DOHH2 (cell line): ENCODE measurements around the gene JDP2.

Experiments
- H3F3A ChIP-seq: fragments of 200-600 bp; sonication (generic), shearing (Covaris generic); 2 replicates; pipeline ENCODE4 v1.6.0; 2016; ENCODE audit warnings: antibody characterized with exemption, mild to moderate bottlenecking; ENCODE audit not compliant: control insufficient read depth, insufficient read depth
- H3K27ac ChIP-seq: fragments of 200-600 bp; sonication (generic); 2 replicates; pipeline ENCODE4 v1.5.1; 2014; ENCODE audit warnings: low read depth, mild to moderate bottlenecking, low read length, moderate library complexity
- H3K27me3 ChIP-seq: fragments of 200-600 bp; sonication (generic); 2 replicates; pipeline ENCODE4 v1.6.1; 2014; ENCODE audit warnings: mild to moderate bottlenecking, low read length, mixed read lengths; ENCODE audit not compliant: control insufficient read depth
- H3K36me3 ChIP-seq: fragments of 200-600 bp; sonication (generic); 2 replicates; pipeline ENCODE4 v1.6.1; 2014; ENCODE audit warnings: mild to moderate bottlenecking, low read length, moderate library complexity, mixed read lengths; ENCODE audit not compliant: control insufficient read depth
- H3K4me1 ChIP-seq: fragments of 200-600 bp; sonication (generic); 2 replicates; pipeline ENCODE4 v1.6.1; 2014; ENCODE audit warnings: mild to moderate bottlenecking, low read length, mixed read lengths; ENCODE audit not compliant: control insufficient read depth
- H3K4me2 ChIP-seq: fragments of 200-600 bp; sonication (generic); 2 replicates; pipeline ENCODE4 v1.6.0; 2014; ENCODE audit warnings: mild to moderate bottlenecking, low read length, moderate library complexity
- H3K4me3 ChIP-seq: fragments of 200-600 bp; sonication (generic); 2 replicates; pipeline ENCODE4 v1.5.1; 2014; ENCODE audit warnings: mild to moderate bottlenecking, low read length, mixed read lengths
- H3K79me2 ChIP-seq: fragments of 200-600 bp; sonication (generic); 2 replicates; pipeline ENCODE4 v1.6.1; 2014; ENCODE audit warnings: mild to moderate bottlenecking, low read length, mixed read lengths; ENCODE audit not compliant: control insufficient read depth
- H3K9me2 ChIP-seq: fragments of 200-600 bp; sonication (generic); replicated peaks from 2 replicates; pipeline ENCODE4 v1.6.1; 2014; ENCODE audit warnings: mild to moderate bottlenecking, low read length, mixed read lengths; ENCODE audit not compliant: control insufficient read depth
- H3K9me3 ChIP-seq: fragments of 200-600 bp; sonication (generic); 2 replicates; pipeline ENCODE4 v1.6.1; 2014; ENCODE audit warnings: antibody characterized with exemption, low read length, mixed read lengths; ENCODE audit not compliant: control insufficient read depth, insufficient read depth
- H4K20me1 ChIP-seq: fragments of 200-600 bp; sonication (generic); 2 replicates; pipeline ENCODE4 v1.6.0; 2014; ENCODE audit warnings: low read depth, mild to moderate bottlenecking, antibody characterized with exemption, low read length, moderate library complexity; ENCODE audit not compliant: control insufficient read depth, insufficient read depth
- CTCF ChIP-seq: fragments of 200-600 bp; sonication (generic); IDR thresholded peaks from one replicate; pipeline ENCODE4 v1.5.1; 2014; ENCODE audit warnings: antibody characterized with exemption, mild to moderate bottlenecking, low read depth, low read length; ENCODE audit not compliant: poor library complexity, severe bottlenecking
- EZH2phosphoT487 ChIP-seq: fragments of 200-600 bp; sonication (generic); IDR thresholded peaks from 2 replicates; pipeline ENCODE4 v1.6.1; 2017; ENCODE audit warnings: borderline replicate concordance, mild to moderate bottlenecking, antibody characterized with exemption, low read length, moderate library complexity, mixed read lengths

JDP2 gene

GRCh38 chr14:75449036-75449435, 21.2 kb downstream of the JDP2 start:
- Histone ChIP-seq H3K9me2 (no peaks in the 10 kb centered on the region), H3K4me3 (no peak overlapping the region), H3K9me3 (no peaks in the 10 kb centered on the region), H3K27ac (no peak overlapping the region), H3K79me2 (no peaks in the 10 kb centered on the region), H4K20me1 (no peaks in the 10 kb centered on the region), H3K27me3 (no peaks in the 10 kb centered on the region), H3K36me3 (no peaks in the 10 kb centered on the region), H3F3A (no peaks in the 10 kb centered on the region), H3K4me2 (no peak overlapping the region), H3K4me1 (peaks cover 13% of the 10 kb centered on the region)
- no peak for TF ChIP-seq CTCF
- TF ChIP-seq EZH2phosphoT487: no peak

DNA sequence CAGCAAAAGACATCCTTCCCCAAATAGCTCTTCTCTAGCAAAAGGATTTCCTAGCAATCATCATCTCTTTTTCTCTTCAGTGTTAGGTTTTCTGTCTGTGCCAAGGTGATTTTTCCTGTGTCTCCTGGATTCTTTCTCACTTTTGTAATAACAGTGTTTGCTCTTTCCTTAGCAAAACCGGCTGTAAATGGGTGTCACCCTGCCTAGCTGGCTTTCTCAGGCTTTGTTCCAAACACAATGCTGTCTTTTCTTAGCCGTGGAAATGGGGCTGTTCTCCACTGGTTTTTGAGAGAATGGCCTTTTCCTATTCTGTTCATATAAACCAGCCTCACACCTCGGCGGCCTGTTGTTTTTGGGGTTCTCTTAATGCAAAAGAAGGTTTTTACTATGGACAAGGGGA, 21.9 kb downstream of the JDP2 start:
- TF ChIP-seq EZH2phosphoT487 (no peak), CTCF (no peak)
- H3K36me3 ChIP-seq: no peaks in the 10 kb centered on the region
- peaks cover 15% of the 10 kb centered on the region for H3K4me1 ChIP-seq
- no peaks in the 10 kb centered on the region for H3K9me3 ChIP-seq
- no peak overlapping the region for H3K4me2 ChIP-seq
- no peak overlapping the region for H3K4me3 ChIP-seq
- H3K79me2 ChIP-seq: no peaks in the 10 kb centered on the region
- no peaks in the 10 kb centered on the region for H4K20me1 ChIP-seq
- H3K27ac ChIP-seq: no peak overlapping the region
- no peaks in the 10 kb centered on the region for H3F3A ChIP-seq
- H3K27me3 ChIP-seq: no peaks in the 10 kb centered on the region
- H3K9me2 ChIP-seq: no peaks in the 10 kb centered on the region

GRCh38 chr14:75450381-75451276, 22.8 kb downstream of the JDP2 start:
- Histone ChIP-seq H3K27ac (no peak overlapping the region), H3F3A (no peaks in the 10 kb centered on the region), H3K9me2 (no peaks in the 10 kb centered on the region), H3K4me3 (no peak overlapping the region), H4K20me1 (no peaks in the 10 kb centered on the region), H3K4me1 (peaks cover 15% of the 10 kb centered on the region), H3K27me3 (no peaks in the 10 kb centered on the region), H3K36me3 (no peaks in the 10 kb centered on the region), H3K9me3 (no peaks in the 10 kb centered on the region), H3K4me2 (no peak overlapping the region), H3K79me2 (no peaks in the 10 kb centered on the region)
- TF ChIP-seq CTCF: no peak
- TF ChIP-seq EZH2phosphoT487: no peak
